Liver (tissue), 9 donors: Measurements from ENCODE around the gene STING1. TPM values are rescaled to one million over a fixed set of nuclear protein-coding genes. Genes with fewer than 3 reads are reported as not detected.

Experiments used
- DNase-seq: peaks from one replicate; pipeline ENCODE4 v3.0.0-alpha.2; 2017; ENCODE audit warnings: low spot score
- H3K27ac ChIP-seq, 2 donors: one replicate each; pipeline ENCODE4 v1.7.0; 2013; ENCODE audit warnings: inconsistent platforms in 2 of 2, low read length in 2 of 2, control low read depth in 1 of 2, low read depth in 1 of 2, mild to moderate bottlenecking in 1 of 2
- H3K27me3 ChIP-seq, 4 donors: one replicate each; pipeline versions ENCODE4 v1.6.1 to v1.7.0; 2013; ENCODE audit warnings: low read length in 3 of 4, inconsistent platforms in 1 of 4, mild to moderate bottlenecking in 1 of 4, moderate library complexity in 1 of 4; ENCODE audit not compliant: control insufficient read depth in 4 of 4, insufficient read depth in 4 of 4
- H3K36me3 ChIP-seq, 4 donors: one replicate each; pipeline versions ENCODE4 v1.6.1 to v1.7.0; 2013; ENCODE audit warnings: low read length in 3 of 4, mild to moderate bottlenecking in 3 of 4, low read depth in 1 of 4, moderate library complexity in 1 of 4; ENCODE audit not compliant: control insufficient read depth in 4 of 4, insufficient read depth in 3 of 4
- H3K4me1 ChIP-seq, 4 donors: one replicate each; pipeline versions ENCODE4 v1.6.1 to v1.7.0; 2013; ENCODE audit warnings: low read length in 3 of 4, mild to moderate bottlenecking in 3 of 4, moderate library complexity in 1 of 4; ENCODE audit not compliant: control insufficient read depth in 4 of 4, insufficient read depth in 4 of 4
- H3K4me3 ChIP-seq, 3 donors: one replicate each; pipeline versions ENCODE4 v1.6.1 to v1.7.0; 2013; ENCODE audit warnings: low read length in 3 of 3, control low read depth in 1 of 3, low read depth in 1 of 3, mild to moderate bottlenecking in 1 of 3
- H3K9ac ChIP-seq, 2 donors: one replicate each; pipeline ENCODE4 v1.7.0; 2013; ENCODE audit warnings: low read length in 2 of 2, mild to moderate bottlenecking in 2 of 2, moderate library complexity in 2 of 2, control low read depth in 1 of 2, low read depth in 1 of 2
- H3K9me3 ChIP-seq, 4 donors: one replicate each; pipeline versions ENCODE4 v1.6.1 to v1.7.0; 2013; ENCODE audit warnings: low read length in 3 of 4; ENCODE audit not compliant: control insufficient read depth in 4 of 4
- FOXA1 ChIP-seq: IDR thresholded peaks from 2 replicates; pipeline ENCODE4 v1.6.1; 2016; ENCODE audit warnings: antibody characterized with exemption
- FOXA2 ChIP-seq: IDR thresholded peaks from 2 replicates; pipeline ENCODE4 v1.6.1; 2016; ENCODE audit warnings: antibody characterized with exemption
- GABPA ChIP-seq, 2 donors: IDR thresholded peaks in 1 of 2; conservative IDR thresholded peaks in 1 of 2; 2 replicates each; pipeline ENCODE4 v1.6.1; 2016; ENCODE audit warnings: antibody characterized with exemption in 2 of 2, mild to moderate bottlenecking in 1 of 2, moderate library complexity in 1 of 2
- HNF4A ChIP-seq, 2 donors: conservative IDR thresholded peaks; 2 replicates each; pipeline ENCODE4 v1.6.1; 2016; ENCODE audit warnings: antibody characterized with exemption in 2 of 2, mild to moderate bottlenecking in 2 of 2
- HNF4G ChIP-seq: IDR thresholded peaks from 2 replicates; pipeline ENCODE4 v1.6.1; 2016; ENCODE audit warnings: antibody characterized with exemption
- NR2F2 ChIP-seq: IDR thresholded peaks from 2 replicates; pipeline ENCODE4 v1.6.1; 2016; ENCODE audit warnings: antibody characterized with exemption
- RAD21 ChIP-seq, 2 donors: IDR thresholded peaks; 2 replicates each; pipeline ENCODE4 v1.6.1; 2016; ENCODE audit warnings: antibody characterized with exemption in 2 of 2, mild to moderate bottlenecking in 2 of 2
- RXRA ChIP-seq, 2 donors: IDR thresholded peaks; 2 replicates each; pipeline ENCODE4 v1.6.1; 2017 to 2018; ENCODE audit warnings: antibody characterized with exemption in 2 of 2, mild to moderate bottlenecking in 1 of 2
- TAF1 ChIP-seq: conservative IDR thresholded peaks from 2 replicates; pipeline ENCODE4 v1.6.1; 2016; ENCODE audit warnings: antibody characterized with exemption, mild to moderate bottlenecking
- YY1 ChIP-seq: IDR thresholded peaks from 2 replicates; pipeline ENCODE4 v1.6.1; 2016; ENCODE audit warnings: antibody characterized with exemption, mild to moderate bottlenecking
- WGBS: extraction: QIAGEN DNeasy Blood & Tissue Kit; methylation state at CpG from one replicate; pipeline ENCODE4 v1.1.7; 2013; 5-methylcytosine and 5-hydroxymethylcytosine counted together
- polyA plus RNA-seq, 2 donors: library from polyadenylated mRNA; stranded (reverse) in 1 of 2; unstranded in 1 of 2; fragments of 200-250 nt in 1 of 2; fragments of >200 nt in 1 of 2; fragmentation: Nextera tagmentation in 1 of 2; extraction: Ambion mirVana in 1 of 2; gene quantifications; one replicate each; pipeline versions ENCODE4 v1.2.1 to v1.2.3, GENCODE V29; 2013 to 2015
- total RNA-seq, 2 donors: library from RNA; depleted of rRNA; stranded (reverse); fragments of >200 nt; gene quantifications; one replicate each; pipeline ENCODE4 v1.2.3, GENCODE V29; 2014
- TF ChIP-seq, protein P1 (sequence below): IDR thresholded peaks from 2 replicates; pipeline ENCODE4 v1.6.1; 2016; ENCODE audit warnings: antibody characterized with exemption
- TF ChIP-seq, protein P2 (sequence below): IDR thresholded peaks from 2 replicates; pipeline ENCODE4 v1.6.1; 2016; ENCODE audit warnings: antibody characterized with exemption
- TF ChIP-seq, protein P3 (sequence below): IDR thresholded peaks from 2 replicates; pipeline ENCODE4 v1.6.1; 2016; ENCODE audit warnings: antibody characterized with exemption
- TF ChIP-seq, protein P4 (sequence below): fragments of 150-350 bp; IDR thresholded peaks from 2 replicates; pipeline ENCODE4 v1.5.1; 2017; ENCODE audit warnings: improper control_type of control experiment, low read depth, low read length; ENCODE audit not compliant: missing input control
- TF ChIP-seq, protein P5 (sequence below): IDR thresholded peaks from 2 replicates; pipeline ENCODE4 v1.6.1; 2016; ENCODE audit warnings: antibody characterized with exemption, mild to moderate bottlenecking
- donor health status: healthy.
- donor health status: healthy.
- donor health status: healthy.
- donor health status: healthy.
- donor health status: healthy.

Gene STING1
- total and polyA plus RNA-seq, 4 donors = 6.3 to 13.6 (median 10.3) TPM

DNA sequence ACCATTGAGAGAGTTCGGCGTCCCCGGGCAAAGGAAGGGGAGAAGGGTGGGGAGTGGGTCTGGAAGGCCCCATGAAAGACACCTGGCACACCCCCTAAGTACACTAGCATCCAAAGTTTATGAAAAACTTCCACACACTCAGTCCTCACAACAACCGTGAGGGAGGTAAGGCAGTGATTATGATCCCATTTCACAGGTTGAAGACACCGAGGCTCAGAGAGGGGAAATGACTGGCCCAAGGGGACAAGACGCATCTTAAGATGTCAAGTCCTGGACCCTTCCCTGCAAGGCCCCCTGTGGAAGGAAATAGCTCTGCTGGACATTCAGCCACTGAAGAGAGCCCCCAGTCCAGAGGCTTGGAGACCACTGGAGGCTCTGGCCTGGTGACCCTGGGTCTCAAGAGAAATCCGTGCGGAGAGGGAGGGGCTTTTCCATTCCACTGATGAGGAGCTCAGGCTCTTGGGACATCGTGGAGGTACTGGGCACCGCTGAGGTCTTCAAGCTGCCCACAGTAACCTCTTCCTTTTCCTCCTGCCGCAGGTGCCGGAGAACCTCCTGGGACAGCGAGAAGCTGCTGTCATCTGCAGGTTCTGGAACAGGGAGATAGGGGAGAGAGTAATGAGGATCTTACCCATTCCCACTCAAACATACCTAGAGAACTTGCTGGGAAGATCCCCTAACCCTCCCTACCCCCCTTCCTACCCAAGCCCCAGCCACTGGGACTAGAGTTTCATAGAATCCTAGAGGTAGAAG is 6.5 kb downstream of the STING1 start (continued):
- no peak for TF ChIP-seq RXRA (IDR thresholded peaks at IDR 0.05)
- TF ChIP-seq HNF4A (conservative IDR thresholded peaks at IDR 0.05) = no peak
- TF ChIP-seq, protein P1, sequence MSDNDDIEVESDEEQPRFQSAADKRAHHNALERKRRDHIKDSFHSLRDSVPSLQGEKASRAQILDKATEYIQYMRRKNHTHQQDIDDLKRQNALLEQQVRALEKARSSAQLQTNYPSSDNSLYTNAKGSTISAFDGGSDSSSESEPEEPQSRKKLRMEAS = no peak

DNA sequence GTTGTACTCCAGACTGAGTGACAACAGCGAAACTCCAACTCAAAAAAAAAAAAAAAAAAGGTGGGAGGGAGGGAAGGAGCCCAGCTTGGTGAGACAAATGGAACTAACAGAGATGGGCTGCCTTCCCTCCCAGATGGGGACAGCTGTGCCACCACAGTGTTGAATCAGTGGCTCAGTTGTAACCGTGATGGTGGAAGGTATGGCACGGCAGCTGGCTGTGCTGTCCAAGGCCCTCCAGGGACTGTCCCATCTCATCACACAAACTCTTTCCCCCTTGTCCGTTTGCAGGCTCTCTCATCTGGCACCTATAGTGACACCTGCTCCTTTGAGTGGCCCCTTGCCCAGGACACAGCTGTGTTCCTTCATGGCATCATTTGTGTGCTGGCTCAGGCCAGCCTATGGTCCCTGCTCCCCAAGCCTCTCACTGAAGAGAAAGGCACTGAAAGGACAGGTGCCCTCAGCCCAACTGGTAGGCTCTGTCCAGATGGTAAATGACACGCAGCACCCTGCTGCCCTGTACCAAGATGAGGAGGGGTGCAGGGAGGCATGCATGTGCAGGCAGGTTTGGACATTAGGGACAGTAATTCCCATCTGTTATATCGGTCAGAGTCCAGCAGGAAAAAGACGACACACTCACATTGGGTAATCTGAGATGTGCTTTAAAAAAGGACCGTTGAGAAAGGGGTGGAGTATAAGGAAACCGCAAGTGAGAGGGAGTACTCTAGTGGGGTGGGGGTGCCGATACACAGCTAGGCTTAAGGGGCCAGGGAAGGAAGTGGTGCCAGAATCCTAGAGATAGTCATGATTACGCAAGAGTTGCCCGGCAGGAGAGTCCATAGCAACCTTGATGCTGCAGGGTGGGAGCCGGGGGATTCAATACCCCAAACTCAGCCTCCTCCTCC is 7.4 kb downstream of the STING1 start:
- peaks cover 0 to 5% (median 0%) of the 10 kb centered on the region in 4 donors for H3K4me1 ChIP-seq
- H3K27me3 ChIP-seq = no peaks in the 10 kb centered on the region
- no peak overlapping the region for H3K4me3 ChIP-seq
- H3K9ac ChIP-seq = no peak overlapping the region
- H3K27ac ChIP-seq = no peak overlapping the region
- no peaks in the 10 kb centered on the region for H3K36me3 ChIP-seq
- TF ChIP-seq GABPA (IDR thresholded peaks at IDR 0.05 in 1 of 2, conservative IDR thresholded peaks at IDR 0.05 in 1 of 2) = no peak
- TF ChIP-seq, protein P2, sequence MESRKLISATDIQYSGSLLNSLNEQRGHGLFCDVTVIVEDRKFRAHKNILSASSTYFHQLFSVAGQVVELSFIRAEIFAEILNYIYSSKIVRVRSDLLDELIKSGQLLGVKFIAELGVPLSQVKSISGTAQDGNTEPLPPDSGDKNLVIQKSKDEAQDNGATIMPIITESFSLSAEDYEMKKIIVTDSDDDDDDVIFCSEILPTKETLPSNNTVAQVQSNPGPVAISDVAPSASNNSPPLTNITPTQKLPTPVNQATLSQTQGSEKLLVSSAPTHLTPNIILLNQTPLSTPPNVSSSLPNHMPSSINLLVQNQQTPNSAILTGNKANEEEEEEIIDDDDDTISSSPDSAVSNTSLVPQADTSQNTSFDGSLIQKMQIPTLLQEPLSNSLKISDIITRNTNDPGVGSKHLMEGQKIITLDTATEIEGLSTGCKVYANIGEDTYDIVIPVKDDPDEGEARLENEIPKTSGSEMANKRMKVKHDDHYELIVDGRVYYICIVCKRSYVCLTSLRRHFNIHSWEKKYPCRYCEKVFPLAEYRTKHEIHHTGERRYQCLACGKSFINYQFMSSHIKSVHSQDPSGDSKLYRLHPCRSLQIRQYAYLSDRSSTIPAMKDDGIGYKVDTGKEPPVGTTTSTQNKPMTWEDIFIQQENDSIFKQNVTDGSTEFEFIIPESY = no peak
- TF ChIP-seq, protein P3, sequence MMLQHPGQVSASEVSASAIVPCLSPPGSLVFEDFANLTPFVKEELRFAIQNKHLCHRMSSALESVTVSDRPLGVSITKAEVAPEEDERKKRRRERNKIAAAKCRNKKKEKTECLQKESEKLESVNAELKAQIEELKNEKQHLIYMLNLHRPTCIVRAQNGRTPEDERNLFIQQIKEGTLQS = no peak
- no peak for TF ChIP-seq YY1
- no peak for TF ChIP-seq HNF4G
- no peak for TF ChIP-seq RXRA (IDR thresholded peaks at IDR 0.05)
- TF ChIP-seq HNF4A (conservative IDR thresholded peaks at IDR 0.05) = no peak
- TF ChIP-seq, protein P4, sequence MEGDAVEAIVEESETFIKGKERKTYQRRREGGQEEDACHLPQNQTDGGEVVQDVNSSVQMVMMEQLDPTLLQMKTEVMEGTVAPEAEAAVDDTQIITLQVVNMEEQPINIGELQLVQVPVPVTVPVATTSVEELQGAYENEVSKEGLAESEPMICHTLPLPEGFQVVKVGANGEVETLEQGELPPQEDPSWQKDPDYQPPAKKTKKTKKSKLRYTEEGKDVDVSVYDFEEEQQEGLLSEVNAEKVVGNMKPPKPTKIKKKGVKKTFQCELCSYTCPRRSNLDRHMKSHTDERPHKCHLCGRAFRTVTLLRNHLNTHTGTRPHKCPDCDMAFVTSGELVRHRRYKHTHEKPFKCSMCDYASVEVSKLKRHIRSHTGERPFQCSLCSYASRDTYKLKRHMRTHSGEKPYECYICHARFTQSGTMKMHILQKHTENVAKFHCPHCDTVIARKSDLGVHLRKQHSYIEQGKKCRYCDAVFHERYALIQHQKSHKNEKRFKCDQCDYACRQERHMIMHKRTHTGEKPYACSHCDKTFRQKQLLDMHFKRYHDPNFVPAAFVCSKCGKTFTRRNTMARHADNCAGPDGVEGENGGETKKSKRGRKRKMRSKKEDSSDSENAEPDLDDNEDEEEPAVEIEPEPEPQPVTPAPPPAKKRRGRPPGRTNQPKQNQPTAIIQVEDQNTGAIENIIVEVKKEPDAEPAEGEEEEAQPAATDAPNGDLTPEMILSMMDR = no peak
- TF ChIP-seq RAD21 (IDR thresholded peaks at IDR 0.05) = no peak
- TF ChIP-seq, protein P1 = no peak
- no peak for TF ChIP-seq FOXA1
- TF ChIP-seq NR2F2 = no peak
- TF ChIP-seq TAF1 = no peak
- TF ChIP-seq, protein P5, sequence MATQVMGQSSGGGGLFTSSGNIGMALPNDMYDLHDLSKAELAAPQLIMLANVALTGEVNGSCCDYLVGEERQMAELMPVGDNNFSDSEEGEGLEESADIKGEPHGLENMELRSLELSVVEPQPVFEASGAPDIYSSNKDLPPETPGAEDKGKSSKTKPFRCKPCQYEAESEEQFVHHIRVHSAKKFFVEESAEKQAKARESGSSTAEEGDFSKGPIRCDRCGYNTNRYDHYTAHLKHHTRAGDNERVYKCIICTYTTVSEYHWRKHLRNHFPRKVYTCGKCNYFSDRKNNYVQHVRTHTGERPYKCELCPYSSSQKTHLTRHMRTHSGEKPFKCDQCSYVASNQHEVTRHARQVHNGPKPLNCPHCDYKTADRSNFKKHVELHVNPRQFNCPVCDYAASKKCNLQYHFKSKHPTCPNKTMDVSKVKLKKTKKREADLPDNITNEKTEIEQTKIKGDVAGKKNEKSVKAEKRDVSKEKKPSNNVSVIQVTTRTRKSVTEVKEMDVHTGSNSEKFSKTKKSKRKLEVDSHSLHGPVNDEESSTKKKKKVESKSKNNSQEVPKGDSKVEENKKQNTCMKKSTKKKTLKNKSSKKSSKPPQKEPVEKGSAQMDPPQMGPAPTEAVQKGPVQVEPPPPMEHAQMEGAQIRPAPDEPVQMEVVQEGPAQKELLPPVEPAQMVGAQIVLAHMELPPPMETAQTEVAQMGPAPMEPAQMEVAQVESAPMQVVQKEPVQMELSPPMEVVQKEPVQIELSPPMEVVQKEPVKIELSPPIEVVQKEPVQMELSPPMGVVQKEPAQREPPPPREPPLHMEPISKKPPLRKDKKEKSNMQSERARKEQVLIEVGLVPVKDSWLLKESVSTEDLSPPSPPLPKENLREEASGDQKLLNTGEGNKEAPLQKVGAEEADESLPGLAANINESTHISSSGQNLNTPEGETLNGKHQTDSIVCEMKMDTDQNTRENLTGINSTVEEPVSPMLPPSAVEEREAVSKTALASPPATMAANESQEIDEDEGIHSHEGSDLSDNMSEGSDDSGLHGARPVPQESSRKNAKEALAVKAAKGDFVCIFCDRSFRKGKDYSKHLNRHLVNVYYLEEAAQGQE = no peak
- TF ChIP-seq FOXA2 = no peak
- 50% methylated on average over 13 of the region's 13 CpGs for WGBS
- DNase-seq = no peak
- no peaks in the 10 kb centered on the region for H3K9me3 ChIP-seq
